Tibial nerve (tissue), 4 donors: Measurements from ENCODE around the gene KDM4C.

Source experiments
- CTCF ChIP-seq, 5 experiments: fragments of 200-600 bp in 3 of 5; fragments of 450-650 bp in 2 of 5; sonication (generic) in 3 of 5; IDR thresholded peaks; one replicate each; pipeline ENCODE4 v1.5.1; 2016 to 2019; ENCODE audit warnings: antibody characterized with exemption in 5 of 5, mild to moderate bottlenecking in 3 of 5, moderate library complexity in 2 of 5
- EP300 ChIP-seq, 2 donors: sonication (generic); formaldehyde crosslinking; IDR thresholded peaks; one replicate each; pipeline ENCODE4 v1.6.1; 2017; ENCODE audit warnings: antibody characterized with exemption in 2 of 2, mild to moderate bottlenecking in 1 of 2

GRCh38 chr9:6779417-6780241 is 21.9 kb downstream of the KDM4C start:
- no peak for TF ChIP-seq CTCF (IDR thresholded peaks at IDR 0.05)
- TF ChIP-seq EP300 (IDR thresholded peaks at IDR 0.05): no peak
